HG02885 (cell line): ENCODE results near the gene FOXP1.

Experiments used
- ATAC-seq: cut with Tn5 transposase; IDR thresholded peaks from one replicate; pipeline ENCODE4 v1.9.1; 2021; ENCODE audit warnings: mild to moderate bottlenecking; ENCODE audit not compliant: unreplicated experiment, poor library complexity

Gene FOXP1

GRCh38 chr3:71127052-71127831 is 456.3 kb downstream of the FOXP1 start:
- ATAC-seq, result no peak

DNA sequence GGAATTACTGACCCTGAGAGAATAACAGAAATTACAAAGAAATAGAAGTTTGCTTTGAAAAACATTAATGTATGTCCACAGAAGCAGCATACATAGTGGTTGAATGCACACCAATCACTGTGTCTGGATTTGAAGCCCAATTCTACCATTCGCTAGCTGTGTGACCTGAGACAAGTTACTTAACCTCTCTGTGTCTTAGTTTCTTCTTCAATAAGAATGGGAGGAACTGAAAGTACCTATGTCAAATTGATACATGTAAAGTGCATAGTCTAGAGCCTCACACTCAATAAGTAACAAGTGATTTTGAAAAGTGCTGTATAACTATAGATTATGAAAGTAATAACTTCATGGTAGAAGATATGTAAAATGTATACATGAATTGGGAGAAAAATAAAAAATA is 457.8 kb downstream of the FOXP1 start:
- no peak for ATAC-seq

DNA sequence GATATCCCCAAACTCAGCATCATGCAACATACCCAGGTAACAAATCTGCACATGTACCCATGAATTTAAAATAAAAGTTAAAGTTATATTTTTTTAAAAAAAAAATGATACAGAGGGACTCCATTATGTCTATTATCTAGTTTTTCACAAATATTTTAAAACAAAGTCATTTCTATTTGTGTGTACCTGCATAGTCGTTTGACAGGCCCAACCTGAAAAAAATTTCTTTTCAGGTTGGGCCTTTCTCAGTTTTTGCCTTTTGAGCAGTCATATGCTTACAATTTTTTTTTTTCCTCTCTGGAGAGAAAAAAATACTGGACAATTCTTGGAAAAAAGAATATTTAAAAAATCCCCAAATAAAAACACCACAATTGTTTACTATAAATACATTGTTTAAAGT is 459.5 kb downstream of the FOXP1 start:
- ATAC-seq, result no peak

GRCh38 chr3:71122641-71123040 is 460.9 kb downstream of the FOXP1 start:
- ATAC-seq, result no peak

DNA sequence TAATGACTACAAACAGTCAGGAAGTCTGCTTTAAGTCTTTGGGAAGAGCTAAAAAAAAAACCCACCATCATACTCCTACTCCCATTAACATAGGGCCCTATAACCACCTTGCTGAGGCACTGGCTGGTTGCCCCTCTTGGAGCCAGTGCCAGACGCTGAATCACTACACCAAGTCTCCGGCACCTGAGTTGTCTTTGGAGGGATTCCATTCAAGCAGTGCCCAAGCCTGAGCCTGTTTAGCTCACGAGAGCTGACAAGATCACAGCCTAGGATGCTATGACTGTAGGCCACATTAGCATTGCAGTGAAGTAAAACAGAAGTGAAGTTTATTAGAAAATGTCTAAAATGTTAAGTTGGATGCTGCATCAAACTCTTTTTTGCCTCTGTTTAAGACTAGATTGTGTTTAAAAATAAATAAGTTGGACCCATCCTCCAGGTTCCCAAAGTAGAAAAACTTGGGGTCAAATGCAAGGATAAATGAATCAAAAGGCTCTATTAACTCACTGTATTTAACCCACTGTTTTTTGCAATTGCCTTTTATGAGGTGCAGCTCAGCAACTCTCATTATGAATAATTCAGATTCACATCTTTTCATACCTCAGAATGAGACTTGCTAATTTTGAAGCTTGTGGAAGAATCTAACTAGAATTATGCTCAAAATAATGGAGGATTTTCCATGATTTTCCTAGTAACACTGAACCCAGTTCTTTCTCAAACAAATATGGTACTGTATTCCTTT is 461.9 kb downstream of the FOXP1 start:
- ATAC-seq, result no peak

- no peak for ATAC-seq
Measured at GRCh38 chr3:71120012-71120411, 463.5 kb downstream of the FOXP1 start.

- no peak for ATAC-seq
Measured at GRCh38 chr3:71119171-71119570, 464.4 kb downstream of the FOXP1 start.

- no peak for ATAC-seq
Measured at GRCh38 chr3:71118436-71118835, 465.1 kb downstream of the FOXP1 start.

DNA sequence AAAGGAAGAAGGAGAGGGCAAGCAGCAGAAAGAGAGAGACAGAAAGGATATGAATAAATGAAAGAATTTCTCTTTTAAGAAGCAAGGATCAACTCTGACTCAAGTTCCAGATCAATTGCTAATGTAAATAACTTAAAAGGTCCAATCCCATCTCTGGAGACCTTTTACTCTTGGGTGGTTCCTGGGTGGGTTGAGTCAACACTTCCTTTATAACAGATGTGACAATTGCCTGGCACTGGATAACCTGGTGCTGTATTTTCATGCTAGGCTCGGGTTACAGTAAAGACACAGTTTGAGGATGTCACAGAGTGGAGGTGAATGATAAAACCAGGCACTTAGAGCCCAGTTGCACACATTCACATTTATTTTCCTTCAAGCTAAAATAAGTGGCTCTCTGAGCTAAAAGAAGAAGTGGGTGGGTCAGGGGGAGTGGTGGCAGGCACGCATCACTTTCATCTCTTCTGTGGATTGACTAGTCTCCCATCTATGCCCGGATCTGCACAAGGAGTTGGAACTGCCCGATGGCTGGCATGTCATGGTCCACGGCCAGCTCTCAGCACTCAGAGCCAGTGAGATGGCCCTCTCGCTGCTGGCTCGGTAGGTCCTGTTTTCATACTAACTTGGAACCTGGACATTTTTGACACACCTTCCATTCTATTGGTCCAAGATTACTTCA is 465.8 kb downstream of the FOXP1 start:
- no peak for ATAC-seq

DNA sequence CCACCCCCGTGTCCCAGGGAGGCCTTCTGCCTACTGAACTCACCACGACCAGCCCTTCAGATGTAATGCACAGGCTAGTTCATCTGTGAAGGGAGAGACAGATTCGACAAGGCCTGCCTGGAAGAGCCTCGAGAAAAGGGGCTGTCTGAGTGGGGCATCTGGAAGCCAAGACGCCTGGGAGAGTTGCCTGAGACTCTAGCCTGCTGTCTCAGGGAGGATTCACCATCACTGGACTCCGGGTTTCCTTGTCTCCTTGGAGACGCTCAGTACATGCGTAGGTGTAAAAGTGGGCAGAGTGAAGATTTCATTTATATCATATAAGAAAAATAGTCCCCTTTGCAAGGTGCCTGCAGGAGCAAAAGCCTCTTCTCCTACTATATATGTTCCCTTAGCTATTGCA is 468.9 kb downstream of the FOXP1 start:
- no peak for ATAC-seq

GRCh38 chr3:71112576-71112975 is 471.0 kb downstream of the FOXP1 start:
- ATAC-seq, result no peak

DNA sequence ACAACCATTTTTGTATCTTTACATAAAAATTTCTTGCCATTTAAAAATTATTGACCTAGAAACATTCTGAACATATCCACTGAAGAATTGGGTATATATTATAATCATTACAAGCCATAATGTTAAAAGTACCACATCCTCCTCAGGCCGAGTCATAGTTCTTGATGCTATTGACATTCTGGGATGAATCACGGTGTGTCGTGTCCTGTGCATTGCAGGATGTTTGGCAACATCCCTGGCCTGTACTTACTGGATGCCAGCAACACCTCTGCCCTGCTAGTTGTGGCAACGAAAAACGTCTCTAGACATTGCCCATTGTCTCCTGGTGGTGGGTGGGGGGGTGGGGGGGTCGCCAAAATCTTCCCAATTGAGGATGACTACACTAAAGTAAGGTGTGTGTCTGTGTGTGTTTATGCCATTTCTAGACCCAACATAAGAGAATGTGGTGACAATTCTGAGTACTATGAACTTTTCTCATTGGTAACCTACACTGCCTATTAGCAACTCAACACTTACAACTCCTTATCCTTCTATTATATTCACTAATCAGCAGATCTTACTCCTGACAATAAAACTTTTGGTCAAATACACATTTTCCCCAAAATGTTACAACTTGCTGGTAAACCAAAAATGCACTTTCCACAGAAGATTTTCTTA is 471.6 kb downstream of the FOXP1 start:
- ATAC-seq, result no peak

- ATAC-seq, result no peak
Measured at GRCh38 chr3:71110385-71111222, 472.9 kb downstream of the FOXP1 start.

DNA sequence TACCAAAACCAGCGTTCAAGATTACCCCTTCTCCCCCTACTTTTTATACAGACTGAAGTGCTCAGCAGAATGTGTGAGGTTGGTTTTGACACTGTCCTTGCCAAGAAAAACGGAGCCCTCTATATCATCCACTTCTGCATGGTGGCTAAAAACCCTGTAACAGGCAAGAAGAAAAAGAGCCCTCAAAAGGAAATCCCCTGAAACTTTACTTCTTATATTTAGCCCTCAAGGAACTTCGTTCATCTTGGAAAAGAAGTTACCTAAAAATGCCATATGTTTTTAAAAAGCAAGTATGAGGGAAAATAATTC is 473.6 kb downstream of the FOXP1 start:
- ATAC-seq, result no peak

- no peak for ATAC-seq
Measured at GRCh38 chr3:71109241-71109976, 474.1 kb downstream of the FOXP1 start.

DNA sequence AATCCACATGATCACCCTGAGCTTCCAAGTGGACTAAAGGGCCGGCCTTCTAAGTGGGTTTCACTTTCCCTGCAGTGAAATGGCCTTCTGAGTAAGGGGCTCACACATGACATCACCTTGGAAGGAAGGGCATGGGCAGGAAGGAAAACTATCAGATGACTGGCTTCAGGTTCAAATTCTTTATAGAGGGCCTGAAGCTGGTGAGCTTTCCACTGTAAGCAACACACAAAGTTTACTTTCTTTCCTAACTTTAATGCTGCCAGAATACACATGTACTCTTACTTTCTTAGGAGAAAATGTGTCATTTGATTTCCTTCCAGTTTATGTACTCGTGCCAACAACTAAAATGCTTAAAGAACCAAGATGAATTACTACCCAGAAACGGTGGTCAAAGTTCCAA is 475.6 kb downstream of the FOXP1 start:
- ATAC-seq, result no peak

GRCh38 chr3:71104976-71105375 is 478.6 kb downstream of the FOXP1 start:
- ATAC-seq, result no peak

DNA sequence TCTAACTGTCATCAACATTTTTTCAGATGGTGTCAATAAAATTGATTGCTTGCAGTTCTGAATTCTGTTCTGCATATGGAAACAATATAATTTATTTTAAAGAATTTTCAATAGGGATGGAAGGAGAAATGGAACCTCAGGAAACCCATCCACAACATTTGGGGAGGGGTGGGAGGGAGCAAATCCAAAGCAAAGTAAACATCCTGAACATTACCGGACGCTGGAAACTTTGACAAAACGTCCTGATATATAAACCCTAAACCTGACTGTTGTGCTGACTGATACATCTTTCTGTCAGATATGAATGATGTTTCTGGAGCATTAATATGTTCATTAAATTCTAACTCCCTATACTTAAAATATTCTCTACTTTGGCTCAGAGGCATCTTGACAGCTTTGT is 479.0 kb downstream of the FOXP1 start:
- ATAC-seq, result no peak

DNA sequence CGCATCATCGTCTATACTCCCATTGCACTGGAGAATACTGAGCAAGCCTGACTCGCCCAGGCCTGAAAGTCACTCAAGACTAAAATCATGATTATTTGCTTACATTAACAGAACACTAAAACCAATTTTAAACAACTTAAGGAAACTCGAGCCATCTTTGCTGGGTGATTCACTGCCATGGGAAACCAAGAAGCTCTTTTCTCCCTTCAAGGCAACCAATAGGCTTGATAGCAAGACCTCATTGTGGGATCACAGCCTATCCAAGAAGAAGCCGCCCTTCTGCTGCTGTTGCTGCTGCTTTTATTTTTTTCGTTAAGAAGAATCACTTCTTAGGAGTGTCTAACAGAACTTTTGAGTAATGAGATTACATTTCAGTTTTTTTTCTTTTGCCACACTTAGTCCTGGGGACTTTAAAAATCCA is 479.4 kb downstream of the FOXP1 start:
- no peak for ATAC-seq
